ENCODE measurements around the gene SBNO2.
A peak's percentile ranks its signal among the peaks of the same experiment; 100 is the strongest.
"Not testable (repeated sequence)": the region's sequence is repeated elsewhere in the genome, so short reads cannot be mapped to it uniquely, and the experiment has no call there.

The SBNO2 gene

DNA sequence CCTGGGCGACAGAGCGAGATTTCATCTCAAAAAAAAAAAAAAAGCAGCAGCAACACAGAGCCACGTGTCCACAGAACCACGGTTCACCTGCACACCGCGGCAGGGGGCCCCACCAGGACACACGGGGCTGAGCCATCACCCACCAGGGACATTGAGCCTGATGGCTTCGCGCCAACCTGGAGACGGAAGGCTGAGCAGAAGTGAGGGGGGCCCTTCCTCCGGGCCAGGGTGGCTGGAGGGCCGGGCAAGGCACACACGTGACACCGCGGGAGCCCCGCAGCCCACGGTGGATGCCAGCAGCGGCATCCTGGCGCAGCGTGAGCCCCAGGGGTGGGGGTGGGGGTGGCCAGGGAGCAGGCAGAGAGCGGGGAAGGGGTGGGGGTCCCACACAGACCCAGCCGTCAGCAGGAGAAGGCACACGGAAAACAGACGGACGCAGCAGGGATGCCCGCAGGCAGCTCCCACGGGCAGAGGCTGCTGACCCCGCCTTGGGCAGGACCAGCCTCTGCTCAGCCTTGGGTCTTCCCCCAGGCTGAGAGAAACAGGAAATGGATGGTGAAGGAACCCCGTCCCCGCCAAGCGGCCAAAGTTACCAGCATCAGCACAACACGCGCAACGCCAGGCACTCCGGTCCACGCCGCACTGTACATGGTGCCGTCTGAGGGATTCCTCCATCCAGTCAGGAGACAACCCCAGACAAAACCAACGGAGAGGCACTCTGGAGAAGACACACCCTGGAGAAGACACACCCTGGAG is 33.6 kb downstream of the SBNO2 start:
- Mint-ChIP-seq H3K4me1 (peaks cover 21% of the 10 kb centered on the region), H3K4me3 (no peak overlapping the region), H3K27ac (no peak overlapping the region), H3K27me3 (no peaks in the 10 kb centered on the region), H3K36me3 (peaks cover 49% of the 10 kb centered on the region), H3K9me3 (peaks cover 5% of the 10 kb centered on the region)
- ATAC-seq, result no peak

DNA sequence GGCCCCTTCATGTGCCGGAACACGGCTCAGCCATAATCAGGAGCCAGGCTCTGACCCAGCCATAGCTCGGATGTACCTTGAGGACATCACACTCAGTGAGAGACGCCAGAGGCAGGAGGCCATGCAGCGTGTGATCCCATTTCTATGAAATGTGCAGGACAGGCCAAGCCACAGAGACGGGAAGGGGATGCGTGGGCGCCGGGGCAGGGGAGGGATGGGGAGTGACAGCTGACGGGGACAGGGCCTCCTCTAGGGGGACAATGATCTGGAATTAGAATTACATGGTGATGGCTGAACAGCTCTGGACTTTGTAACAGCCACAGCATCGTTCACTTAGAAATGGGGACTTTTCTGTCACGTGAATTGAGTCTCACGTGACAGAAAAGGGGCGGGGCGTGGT is 34.9 kb downstream of the SBNO2 start:
- Mint-ChIP-seq H3K9me3 (peaks cover 5% of the 10 kb centered on the region), H3K27ac (no peak overlapping the region), H3K4me1 (peaks cover 18% of the 10 kb centered on the region), H3K27me3 (no peaks in the 10 kb centered on the region), H3K4me3 (no peak overlapping the region), H3K36me3 (peaks cover 37% of the 10 kb centered on the region)
- no peak for ATAC-seq

DNA sequence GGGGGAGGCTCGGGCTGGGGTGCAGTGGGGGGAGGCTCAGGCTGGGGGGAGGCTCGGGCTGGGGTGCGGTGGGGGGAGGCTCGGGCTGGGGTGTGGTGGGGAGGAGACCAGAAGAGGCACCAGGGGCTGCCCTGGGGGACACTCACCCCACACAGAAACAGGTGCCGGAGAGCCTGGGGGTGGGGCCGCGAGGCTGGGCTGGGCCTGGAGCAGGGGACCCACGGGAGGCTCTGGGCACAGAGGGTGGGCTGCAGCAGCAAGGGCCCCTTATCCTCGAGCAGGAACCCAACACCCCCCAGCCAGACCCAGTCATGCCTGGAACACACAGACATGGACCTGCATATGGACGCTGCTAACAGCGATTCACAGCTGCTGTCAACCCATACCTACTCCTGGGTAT is 35.9 kb downstream of the SBNO2 start:
- H3K4me3 Mint-ChIP-seq, result no peak overlapping the region
- peaks cover 5% of the 10 kb centered on the region for H3K9me3 Mint-ChIP-seq
- ATAC-seq, result no peak
- H3K27ac Mint-ChIP-seq, result no peak overlapping the region
- no peaks in the 10 kb centered on the region for H3K27me3 Mint-ChIP-seq
- peaks cover 28% of the 10 kb centered on the region for H3K4me1 Mint-ChIP-seq
- H3K36me3 Mint-ChIP-seq, result peaks cover 27% of the 10 kb centered on the region

DNA sequence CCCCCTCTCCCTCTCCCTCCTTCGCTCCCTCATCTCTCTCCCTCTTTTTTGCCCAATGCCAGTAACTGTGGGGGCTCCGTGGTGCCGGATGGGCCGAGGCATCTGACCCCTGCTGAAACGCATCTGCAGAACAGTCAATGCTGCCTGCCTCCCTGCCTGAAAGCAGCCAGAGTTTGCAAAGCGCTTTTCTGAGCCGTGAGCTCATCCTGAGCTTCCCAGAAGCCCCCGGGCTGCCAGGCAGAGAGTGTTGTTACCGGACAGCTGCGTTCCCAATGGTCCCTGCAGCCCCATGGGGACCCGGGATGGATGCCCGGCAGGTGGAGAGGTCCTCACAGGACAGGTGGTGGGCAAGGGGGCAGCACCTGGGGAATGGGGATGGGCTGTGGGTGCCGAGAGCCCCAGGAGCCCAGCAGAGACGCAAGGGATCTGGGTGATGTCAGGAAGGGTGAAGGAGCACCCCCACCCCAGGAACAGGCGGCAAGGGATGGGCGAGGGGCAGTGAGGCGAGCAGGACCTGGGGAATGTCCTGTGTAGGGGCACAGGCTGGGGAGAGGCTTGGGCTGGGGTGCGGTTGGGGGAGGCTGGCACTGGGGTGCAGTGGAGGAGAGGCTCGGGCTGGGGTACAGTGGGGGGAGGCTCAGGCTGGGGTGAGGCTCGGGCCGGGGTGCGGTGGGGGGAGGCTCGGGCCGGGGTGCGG is 37.3 kb downstream of the SBNO2 start:
- Mint-ChIP-seq H3K4me3 (no peak overlapping the region), H3K27ac (peak overlapping the region; percentile 64), H3K27me3 (no peaks in the 10 kb centered on the region), H3K4me1 (peaks cover 34% of the 10 kb centered on the region), H3K9me3 (peaks cover under 1% of the 10 kb centered on the region), H3K36me3 (peaks cover 17% of the 10 kb centered on the region)
- ATAC-seq, result no peak

DNA sequence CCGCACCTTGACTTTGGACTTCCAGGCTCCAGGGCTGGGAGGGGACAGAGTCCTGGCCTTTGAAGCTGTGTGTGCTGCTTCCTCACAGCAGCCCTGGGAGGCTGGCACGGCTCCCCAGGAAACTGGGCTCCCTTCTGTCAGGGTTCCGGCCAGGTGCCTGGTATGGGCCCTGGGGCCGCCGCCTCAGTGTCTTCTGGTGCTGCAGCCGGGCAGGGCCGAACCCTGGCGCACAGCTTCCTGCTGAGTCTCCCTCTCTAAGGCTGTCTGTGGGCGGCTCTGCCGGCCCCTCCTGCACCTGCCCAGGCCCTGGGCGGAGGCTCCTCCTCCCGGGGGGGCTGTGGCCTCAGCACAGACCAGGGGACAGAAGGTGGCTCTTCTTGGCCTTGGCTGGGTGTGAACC is 37.9 kb downstream of the SBNO2 start:
- peaks cover 15% of the 10 kb centered on the region for H3K36me3 Mint-ChIP-seq
- no peaks in the 10 kb centered on the region for H3K9me3 Mint-ChIP-seq
- H3K27me3 Mint-ChIP-seq, result no peaks in the 10 kb centered on the region
- H3K4me1 Mint-ChIP-seq, result peaks cover 37% of the 10 kb centered on the region
- H3K4me3 Mint-ChIP-seq, result no peak overlapping the region
- peak overlapping the region; percentile 64 for H3K27ac Mint-ChIP-seq
- no peak for ATAC-seq

DNA sequence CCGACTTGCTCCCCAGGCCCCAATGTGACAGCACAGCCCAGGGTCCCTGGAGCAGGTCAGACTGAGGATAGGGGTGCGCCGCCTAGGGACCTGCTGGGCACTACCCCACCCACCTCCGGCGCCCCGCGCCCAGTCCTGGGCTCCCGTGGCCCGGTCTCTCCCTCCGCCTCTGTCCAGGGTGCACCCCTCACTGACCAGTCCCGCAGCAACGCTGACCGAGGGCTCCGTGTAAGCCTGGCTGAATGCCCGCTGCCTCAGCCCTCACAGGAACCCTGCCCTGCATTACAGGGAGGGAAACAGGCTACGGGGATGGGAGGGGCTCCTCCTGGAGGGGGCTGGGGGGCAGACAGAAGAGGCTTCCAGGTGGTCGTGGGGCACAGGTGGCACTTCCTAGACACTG is 38.6 kb downstream of the SBNO2 start:
- Mint-ChIP-seq H3K4me1 (peaks cover 45% of the 10 kb centered on the region), H3K4me3 (no peak overlapping the region), H3K36me3 (peaks cover 15% of the 10 kb centered on the region), H3K9me3 (no peaks in the 10 kb centered on the region), H3K27me3 (no peaks in the 10 kb centered on the region), H3K27ac (no peak overlapping the region)
- ATAC-seq, result no peak

DNA sequence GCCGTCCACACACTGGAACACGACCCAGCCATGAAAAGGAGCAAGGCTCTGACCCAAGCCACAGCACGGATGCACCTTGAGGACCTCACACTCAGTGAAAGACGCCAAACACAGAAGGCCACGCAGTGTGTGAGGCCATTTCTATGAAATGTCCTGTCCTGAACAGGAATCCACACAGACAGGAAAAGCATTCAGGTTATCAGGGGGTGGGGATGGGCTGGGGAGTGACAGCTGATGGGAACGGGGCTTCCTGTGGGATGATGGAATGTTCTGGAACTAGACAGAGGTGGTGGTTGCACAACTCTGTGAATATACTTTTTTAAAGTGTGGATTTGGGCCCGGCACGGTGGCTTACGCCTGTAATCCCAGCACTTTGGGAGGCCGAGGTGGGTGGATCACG is 39.6 kb downstream of the SBNO2 start:
- no peak for ATAC-seq
- Mint-ChIP-seq H3K4me3 (no peak overlapping the region), H3K27me3 (no peaks in the 10 kb centered on the region), H3K36me3 (peaks cover 7% of the 10 kb centered on the region), H3K4me1 (peaks cover 55% of the 10 kb centered on the region), H3K9me3 (no peaks in the 10 kb centered on the region), H3K27ac (no peak overlapping the region)

DNA sequence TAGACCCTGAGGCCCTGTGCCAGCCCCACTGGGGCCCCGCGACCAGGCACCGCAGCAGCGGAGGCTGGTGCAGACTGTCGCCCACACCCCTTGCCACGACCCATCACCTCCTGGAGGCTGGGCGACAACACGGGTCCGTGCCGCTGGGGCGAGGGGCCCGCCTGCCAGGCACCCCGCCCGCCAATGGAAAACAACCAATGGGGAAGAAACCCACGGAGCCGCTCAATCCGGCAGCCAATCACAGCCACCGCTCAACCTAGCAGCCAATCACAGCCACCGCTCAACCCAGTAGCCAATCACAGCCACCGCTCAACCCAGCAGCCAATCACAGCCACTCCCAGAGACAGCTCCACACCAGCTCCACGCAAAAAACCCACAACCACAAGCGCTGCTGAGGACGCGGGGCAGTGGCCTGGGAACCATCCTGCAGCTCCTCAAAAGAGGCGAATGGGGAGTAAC is 40.6 kb downstream of the SBNO2 start:
- peak overlapping the region; percentile 78 for H3K27ac Mint-ChIP-seq
- no peaks in the 10 kb centered on the region for H3K9me3 Mint-ChIP-seq
- peak; percentile 85 for ATAC-seq
- H3K4me1 Mint-ChIP-seq, result peaks cover 57% of the 10 kb centered on the region
- H3K27me3 Mint-ChIP-seq, result no peaks in the 10 kb centered on the region
- no peaks in the 10 kb centered on the region for H3K36me3 Mint-ChIP-seq
- peak overlapping the region; percentile 87 for H3K4me3 Mint-ChIP-seq

DNA sequence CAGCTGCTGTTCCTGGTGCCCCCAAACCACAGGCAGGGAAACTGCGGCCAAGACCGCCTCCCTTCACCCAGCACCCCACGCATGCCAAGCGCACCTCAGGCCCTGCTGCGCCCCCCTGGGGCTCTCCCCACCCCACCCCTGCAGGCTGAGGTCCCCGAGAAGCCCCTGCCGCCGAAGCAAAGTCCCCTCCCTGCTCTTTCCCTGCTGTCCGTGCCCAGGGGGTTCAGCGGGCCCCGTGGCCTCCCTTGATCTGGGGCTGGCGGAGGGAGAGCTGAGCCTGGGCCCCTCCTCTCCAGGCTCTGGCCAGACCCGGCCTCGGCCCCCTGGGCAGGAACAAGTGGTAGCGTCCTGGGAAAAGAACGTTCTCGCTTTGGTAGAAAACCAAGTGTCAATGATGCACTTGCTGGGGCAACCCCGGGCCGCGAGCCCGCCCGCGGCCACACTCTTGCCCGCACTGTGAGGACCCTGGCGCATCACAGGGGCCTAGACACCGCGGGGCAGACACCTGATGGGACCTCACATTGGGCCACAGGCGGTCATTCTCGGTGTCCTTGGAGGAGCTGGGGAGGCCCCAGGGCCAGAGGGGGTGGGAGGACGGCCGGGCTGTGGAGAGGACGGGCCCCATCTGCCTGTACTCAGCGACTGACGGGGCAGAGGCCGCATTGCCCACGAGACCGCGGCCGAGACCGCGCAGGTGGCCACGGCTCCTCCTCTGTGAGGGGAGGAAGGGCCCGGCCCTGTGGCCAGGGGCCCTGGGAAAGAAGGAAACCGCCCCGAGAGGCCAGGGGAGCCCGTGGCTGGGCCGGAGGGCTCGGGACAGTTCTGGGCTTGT is 41.3 kb downstream of the SBNO2 start:
- Mint-ChIP-seq H3K27me3 (no peaks in the 10 kb centered on the region), H3K4me3 (peak overlapping the region; percentile 87), H3K36me3 (peaks cover under 1% of the 10 kb centered on the region), H3K9me3 (no peaks in the 10 kb centered on the region), H3K27ac (peak overlapping the region; percentile 78), H3K4me1 (peaks cover 57% of the 10 kb centered on the region)
- peak; percentile 28 for ATAC-seq

DNA sequence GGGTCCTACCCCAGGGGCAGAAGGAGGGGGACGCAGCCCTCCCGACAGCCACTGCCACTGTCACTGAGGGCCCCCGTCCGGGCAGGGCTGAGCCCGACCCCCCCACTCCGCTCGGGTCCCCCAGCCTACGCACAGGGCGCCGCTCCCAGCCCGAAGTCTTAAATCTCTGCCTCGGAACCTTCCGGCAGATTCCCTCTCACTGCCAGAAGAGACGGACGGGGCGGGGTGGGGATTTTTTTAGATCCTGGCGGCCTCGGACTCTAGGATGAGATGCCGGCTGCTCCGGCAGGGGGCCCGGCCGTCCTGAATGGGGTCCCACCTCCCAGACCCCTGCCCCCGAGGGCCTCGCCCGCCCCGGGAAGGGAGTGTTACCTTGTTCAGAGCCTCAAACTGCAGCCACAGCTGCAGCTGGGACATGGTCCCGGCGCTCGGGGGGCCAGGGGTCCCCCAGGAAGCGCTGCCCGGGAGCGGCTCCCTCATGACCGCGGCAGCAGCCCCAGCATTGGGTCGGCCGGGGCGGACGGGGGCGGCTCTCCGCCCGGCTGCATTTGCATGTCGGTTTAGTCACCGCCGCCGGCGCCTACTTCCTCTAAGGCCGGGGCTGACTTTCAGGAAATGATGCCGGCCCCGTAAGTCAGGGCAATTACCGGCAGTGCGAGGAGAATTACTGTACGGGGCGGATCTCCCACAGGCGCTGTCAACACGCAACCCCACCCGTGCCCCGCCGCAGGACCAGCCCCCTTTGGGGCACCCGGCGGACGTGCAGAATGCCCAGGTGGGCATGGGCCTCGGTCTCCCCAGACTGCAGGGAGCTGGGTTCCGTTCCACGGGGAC is 42.1 kb downstream of the SBNO2 start:
- H3K9me3 Mint-ChIP-seq, result no peaks in the 10 kb centered on the region

DNA sequence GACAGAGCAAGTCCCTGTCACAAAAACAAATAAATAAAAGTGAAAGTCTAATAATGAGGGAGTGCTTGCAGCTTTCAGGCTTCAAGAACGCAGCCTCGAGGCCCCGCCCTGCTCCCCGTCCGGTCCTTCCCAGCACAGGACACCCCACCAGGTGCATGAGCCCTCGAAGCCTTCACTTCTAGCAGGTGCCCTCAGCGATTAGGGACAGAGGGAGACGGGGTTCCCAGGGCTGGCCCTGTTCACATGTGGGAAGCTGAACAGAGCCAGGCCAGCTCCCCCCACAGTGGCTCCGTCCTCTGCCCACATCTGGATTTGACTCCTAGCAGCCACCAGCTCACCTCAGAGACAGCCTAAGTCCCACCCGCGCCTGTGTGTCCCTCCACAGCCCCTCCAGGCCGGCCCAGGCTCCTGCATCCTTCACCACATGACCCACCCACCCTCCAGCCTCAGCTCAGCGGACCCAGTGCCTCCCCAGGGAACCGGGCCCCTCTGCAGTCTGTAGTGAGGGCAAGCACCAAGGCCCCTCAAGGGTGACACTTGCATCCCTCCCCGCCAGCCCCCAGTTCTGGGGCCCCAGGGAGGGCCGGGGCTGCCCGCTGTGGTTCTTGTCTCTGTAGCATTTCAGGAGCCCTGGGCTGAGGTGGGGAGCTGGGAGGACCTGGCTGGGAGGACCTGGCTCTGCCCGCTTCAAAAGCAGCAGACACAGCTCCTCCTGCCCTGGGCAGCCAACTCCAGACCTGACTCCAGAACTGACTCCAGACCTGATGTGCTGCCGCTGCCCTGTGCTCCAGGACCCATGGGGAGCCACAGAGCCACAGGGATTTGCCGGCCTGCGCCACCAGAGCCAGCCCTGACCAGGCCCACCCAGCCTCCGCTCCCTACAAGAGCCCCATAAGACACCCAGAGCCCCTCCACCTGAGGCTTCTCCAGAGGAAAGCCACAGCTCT is 43.0 kb downstream of the SBNO2 start:
- Mint-ChIP-seq H3K9me3 (no peaks in the 10 kb centered on the region), H3K4me1 (peaks cover 57% of the 10 kb centered on the region), H3K27me3 (no peaks in the 10 kb centered on the region), H3K36me3 (peaks cover 11% of the 10 kb centered on the region), H3K27ac (peak overlapping the region; percentile 78), H3K4me3 (peak overlapping the region; percentile 87)
- no peak for ATAC-seq

More for the DNA sequence above, 42.1 kb downstream of the SBNO2 start:
- Mint-ChIP-seq H3K4me1 (peaks cover 62% of the 10 kb centered on the region), H3K27ac (peak overlapping the region; percentile 78), H3K27me3 (no peaks in the 10 kb centered on the region), H3K36me3 (peaks cover 8% of the 10 kb centered on the region), H3K4me3 (peak overlapping the region; percentile 87)
- peak; percentile 79 for ATAC-seq

DNA sequence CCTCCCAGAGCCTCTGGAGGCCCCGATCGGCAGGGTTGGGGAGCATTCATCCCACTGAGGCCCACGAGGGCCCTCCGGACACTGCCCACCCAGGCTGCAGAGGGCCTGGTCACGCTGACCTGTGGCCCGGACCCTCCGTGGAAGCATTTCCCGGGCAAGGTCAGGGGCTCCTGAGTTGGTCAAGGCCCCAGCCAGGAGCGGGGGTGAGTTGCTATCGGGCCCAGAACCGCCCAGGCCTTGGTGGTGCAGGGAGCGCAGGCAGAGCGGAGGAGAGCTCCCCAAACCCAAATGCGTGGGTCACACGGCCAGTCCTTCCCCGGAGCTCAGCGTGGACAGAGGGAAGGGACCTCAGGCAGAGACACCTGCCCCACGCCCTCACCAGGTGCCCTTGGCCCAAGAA is 44.5 kb downstream of the SBNO2 start:
- no peak overlapping the region for H3K4me3 Mint-ChIP-seq
- peaks cover 50% of the 10 kb centered on the region for H3K4me1 Mint-ChIP-seq
- peak overlapping the region; percentile 78 for H3K27ac Mint-ChIP-seq
- peaks cover 17% of the 10 kb centered on the region for H3K36me3 Mint-ChIP-seq
- H3K27me3 Mint-ChIP-seq, result no peaks in the 10 kb centered on the region
- no peaks in the 10 kb centered on the region for H3K9me3 Mint-ChIP-seq
- ATAC-seq, result no peak

DNA sequence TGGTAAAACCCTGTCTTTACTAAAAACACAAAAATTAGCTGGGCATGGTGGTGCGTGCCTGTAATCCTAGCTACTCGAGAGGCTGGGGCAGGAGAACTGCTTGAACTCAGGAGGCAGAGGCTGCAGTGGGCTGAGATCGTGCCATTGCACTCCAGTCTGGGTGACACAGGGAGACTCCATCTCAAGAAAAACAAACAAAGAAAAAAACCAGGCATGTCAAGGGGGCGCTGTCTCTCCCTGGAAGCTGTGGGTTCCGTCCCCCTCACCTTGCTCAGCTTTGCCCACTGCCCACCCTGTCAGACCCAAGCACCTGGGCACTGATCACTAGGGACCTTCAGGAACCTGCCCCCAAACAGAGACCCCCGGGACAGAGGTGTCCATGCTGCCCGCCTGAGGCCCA is 45.0 kb downstream of the SBNO2 start:
- Mint-ChIP-seq H3K4me1 (peaks cover 48% of the 10 kb centered on the region), H3K27ac (peak overlapping the region; percentile 78), H3K36me3 (peaks cover 17% of the 10 kb centered on the region)
- not testable (repeated sequence) for H3K27me3 Mint-ChIP-seq, ATAC-seq, H3K9me3 Mint-ChIP-seq, H3K4me3 Mint-ChIP-seq

DNA sequence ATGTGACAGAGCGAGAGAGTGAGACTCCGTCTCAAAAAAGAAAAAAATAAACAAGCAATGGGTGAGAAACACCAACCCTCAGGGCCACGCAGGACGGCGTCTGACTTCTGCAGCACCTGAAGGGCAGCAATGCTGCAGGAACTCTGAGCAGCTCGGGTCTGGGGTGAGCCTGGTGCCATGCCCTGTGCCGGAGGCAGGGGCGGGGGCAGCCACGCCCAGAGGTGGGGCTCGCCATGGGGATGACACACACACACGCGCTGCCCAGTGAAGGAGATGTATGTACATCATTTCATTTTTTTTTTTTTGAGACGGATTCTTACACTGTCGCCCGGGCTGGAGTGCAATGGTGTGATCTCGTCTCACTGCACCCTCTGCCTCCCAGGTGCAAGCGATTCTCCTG is 46.0 kb downstream of the SBNO2 start:
- Mint-ChIP-seq H3K4me3 (no peak overlapping the region), H3K9me3 (no peaks in the 10 kb centered on the region), H3K4me1 (peaks cover 38% of the 10 kb centered on the region), H3K27me3 (no peaks in the 10 kb centered on the region), H3K27ac (no peak overlapping the region), H3K36me3 (peaks cover 21% of the 10 kb centered on the region)
- no peak for ATAC-seq
